Esophagus muscularis mucosa (tissue), 4 donors: ENCODE results near the gene RPS17.

Source experiments
- CTCF ChIP-seq, 3 experiments: fragments of 200-600 bp in 2 of 3; fragments of 450-650 bp in 1 of 3; sonication (generic) in 2 of 3; IDR thresholded peaks; one replicate each; pipeline ENCODE4 v1.5.1; 2017 to 2019; ENCODE audit warnings: antibody characterized with exemption in 3 of 3, mild to moderate bottlenecking in 2 of 3, moderate library complexity in 1 of 3
- EP300 ChIP-seq: sonication (generic); formaldehyde crosslinking; IDR thresholded peaks from one replicate; pipeline ENCODE4 v1.6.1; 2017; ENCODE audit warnings: antibody characterized with exemption
- POLR2A ChIP-seq: fragments of 450-650 bp; IDR thresholded peaks from one replicate; pipeline ENCODE4 v1.6.1; 2017; ENCODE audit warnings: antibody characterized with exemption, moderate library complexity, mild to moderate bottlenecking, low read depth
- POLR2AphosphoS5 ChIP-seq, 2 donors: sonication (generic); formaldehyde crosslinking; IDR thresholded peaks; one replicate each; pipeline ENCODE4 v1.6.1; 2017; ENCODE audit warnings: antibody characterized with exemption in 2 of 2

DNA sequence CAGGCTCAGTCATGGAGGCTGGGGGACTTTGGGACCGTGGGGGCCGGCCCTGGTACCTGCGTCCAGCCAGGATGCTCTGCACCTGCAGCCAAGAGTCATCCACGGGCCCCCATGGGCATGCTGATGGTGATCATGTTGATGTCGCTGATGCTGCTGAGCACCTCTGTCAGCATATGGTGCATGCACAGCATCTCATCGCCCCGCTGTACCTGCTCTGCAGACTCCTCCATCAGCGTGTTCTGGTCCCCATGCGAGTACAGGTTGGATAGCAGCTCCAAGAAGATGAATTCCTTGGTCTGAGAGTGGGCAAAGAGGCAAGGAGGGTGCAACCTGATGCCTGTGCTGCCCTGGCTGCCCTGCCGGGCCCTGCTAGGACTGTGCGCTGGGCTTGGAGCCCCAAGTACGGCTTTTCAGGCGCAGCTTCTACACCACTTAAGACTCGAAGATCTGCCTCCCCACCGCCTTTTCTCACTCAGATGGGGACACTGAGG is 7.2 kb downstream of the RPS17 start:
- TF ChIP-seq POLR2A (no peak), CTCF (IDR thresholded peaks at IDR 0.05) (no peak), EP300 (no peak), POLR2AphosphoS5 (IDR thresholded peaks at IDR 0.05) (no peak)
